ENCODE results near the gene ZDHHC4.

Gene ZDHHC4

DNA sequence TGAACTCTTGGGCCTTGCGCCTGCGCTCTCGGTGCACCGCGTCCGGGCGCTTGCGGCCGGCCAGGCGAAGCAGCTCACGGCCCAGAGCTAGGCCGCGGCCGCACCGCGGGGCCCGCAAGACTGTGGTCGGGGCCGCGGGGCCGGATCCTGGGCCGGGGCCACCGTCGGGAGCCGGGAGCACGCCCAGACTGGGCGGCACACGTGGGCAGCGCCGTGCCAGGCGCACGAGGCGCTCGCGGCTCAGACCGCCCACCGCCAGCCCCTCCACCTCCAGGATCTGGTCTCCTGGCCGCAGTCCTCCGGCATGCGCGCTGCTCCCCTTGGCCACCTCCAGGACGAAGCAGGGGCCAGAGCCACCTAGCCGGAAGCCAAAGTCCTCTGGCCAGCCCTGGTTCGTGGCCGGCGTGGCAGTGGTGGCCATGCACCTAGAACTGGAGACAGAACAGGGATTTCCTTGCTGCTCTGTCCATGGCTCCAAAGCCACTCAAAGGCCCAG lies 26.2 kb upstream of the ZDHHC4 start, which contains the start of gene GRID2IP:
TSS of gene GRID2IP (minus strand) at position 446 of the 496 bp plus-strand sequence. CDS start at position 421, 25 bp downstream.
- no peak within 1 kb of the TSS for H3K27ac ChIP-seq
- TF ChIP-seq, protein P1, sequence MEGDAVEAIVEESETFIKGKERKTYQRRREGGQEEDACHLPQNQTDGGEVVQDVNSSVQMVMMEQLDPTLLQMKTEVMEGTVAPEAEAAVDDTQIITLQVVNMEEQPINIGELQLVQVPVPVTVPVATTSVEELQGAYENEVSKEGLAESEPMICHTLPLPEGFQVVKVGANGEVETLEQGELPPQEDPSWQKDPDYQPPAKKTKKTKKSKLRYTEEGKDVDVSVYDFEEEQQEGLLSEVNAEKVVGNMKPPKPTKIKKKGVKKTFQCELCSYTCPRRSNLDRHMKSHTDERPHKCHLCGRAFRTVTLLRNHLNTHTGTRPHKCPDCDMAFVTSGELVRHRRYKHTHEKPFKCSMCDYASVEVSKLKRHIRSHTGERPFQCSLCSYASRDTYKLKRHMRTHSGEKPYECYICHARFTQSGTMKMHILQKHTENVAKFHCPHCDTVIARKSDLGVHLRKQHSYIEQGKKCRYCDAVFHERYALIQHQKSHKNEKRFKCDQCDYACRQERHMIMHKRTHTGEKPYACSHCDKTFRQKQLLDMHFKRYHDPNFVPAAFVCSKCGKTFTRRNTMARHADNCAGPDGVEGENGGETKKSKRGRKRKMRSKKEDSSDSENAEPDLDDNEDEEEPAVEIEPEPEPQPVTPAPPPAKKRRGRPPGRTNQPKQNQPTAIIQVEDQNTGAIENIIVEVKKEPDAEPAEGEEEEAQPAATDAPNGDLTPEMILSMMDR (IDR thresholded peaks at IDR 0.05) = no peak
- no peak for TF ChIP-seq ZFX (IDR thresholded peaks at IDR 0.05; ENCODE audit: borderline replicate concordance)

DNA sequence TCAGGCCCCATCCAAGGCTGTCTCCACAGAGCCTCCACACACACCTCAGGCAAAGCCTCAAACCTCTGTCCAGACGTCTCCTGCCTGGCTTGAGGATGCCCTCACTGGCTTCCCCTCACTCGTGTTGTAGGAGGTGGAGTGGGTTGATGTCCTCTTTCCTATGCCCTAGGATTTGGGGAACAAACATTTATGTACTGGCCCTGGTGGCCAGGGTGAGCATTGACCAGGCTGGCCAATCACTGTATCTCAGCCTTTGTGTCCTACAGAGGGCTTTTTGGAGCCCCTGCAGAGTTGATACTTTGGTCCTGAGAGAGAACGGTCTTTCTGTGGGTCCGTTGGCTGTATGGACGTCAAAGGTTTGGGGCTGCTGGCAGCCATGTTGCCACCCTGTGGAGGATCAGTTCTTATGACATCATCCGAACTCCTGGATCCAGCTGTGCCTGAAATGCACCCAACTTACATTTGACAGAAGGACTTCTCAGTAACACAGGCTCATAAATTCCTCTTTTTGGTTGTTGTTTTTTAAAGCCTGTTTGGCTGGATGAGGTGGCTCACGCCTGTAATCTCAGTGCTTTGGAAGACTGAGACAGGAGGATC lies 23.7 kb upstream of the ZDHHC4 start:
- TF ChIP-seq ZFX (IDR thresholded peaks at IDR 0.05; ENCODE audit: borderline replicate concordance) = no peak
- TF ChIP-seq, protein P1 (IDR thresholded peaks at IDR 0.05) = peak; percentile 21; the same call in 1 of the 2 replicates
- H3K27ac ChIP-seq = no peak overlapping the region

DNA sequence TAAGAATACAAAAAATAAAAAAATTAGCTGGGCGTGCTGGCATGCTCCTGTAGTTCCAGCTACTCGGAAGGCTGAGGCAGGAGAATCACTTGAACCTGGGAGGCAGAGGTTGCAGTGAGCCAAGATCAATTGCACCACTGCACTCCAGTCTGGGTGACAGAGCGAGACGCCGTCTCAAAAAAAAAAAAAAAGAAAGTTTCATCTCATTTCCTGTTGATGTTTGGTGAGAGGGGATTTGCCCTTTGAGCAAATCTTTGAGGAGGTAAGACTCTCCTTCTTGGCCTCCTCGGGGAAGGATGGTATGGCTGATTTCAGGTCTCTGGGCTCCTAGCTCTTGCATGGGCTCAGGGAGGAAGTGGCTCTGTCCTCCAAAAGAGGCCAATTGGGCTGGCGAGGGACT lies 22.4 kb upstream of the ZDHHC4 start:
- TF ChIP-seq, protein P1 (IDR thresholded peaks at IDR 0.05) = no peak
- TF ChIP-seq ZFX (IDR thresholded peaks at IDR 0.05; ENCODE audit: borderline replicate concordance) = no peak
- H3K27ac ChIP-seq = no peak overlapping the region

DNA sequence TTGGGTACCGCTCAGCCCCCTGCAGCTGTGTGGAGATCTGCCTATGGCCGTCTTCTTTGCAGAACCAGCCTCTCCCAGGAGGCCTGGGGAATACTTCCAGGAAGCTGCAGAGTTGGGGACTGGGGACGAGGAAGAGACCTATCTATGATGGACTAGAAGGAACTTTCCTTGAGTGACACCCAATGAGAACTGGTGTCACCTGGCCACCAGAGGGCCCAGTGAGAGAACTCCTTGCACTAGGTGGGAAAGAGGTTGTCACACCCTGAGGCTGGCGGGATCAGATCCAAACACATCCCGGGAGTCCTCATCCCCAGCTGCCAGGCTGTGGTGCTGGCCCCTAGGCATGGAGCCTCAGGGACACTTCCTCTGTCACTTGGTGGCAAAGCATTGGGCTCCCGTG lies 21.1 kb upstream of the ZDHHC4 start:
- TF ChIP-seq, protein P1 (IDR thresholded peaks at IDR 0.05) = peak; percentile 78
- no peak for TF ChIP-seq ZFX (IDR thresholded peaks at IDR 0.05; ENCODE audit: borderline replicate concordance)
- no peak overlapping the region for H3K27ac ChIP-seq

DNA sequence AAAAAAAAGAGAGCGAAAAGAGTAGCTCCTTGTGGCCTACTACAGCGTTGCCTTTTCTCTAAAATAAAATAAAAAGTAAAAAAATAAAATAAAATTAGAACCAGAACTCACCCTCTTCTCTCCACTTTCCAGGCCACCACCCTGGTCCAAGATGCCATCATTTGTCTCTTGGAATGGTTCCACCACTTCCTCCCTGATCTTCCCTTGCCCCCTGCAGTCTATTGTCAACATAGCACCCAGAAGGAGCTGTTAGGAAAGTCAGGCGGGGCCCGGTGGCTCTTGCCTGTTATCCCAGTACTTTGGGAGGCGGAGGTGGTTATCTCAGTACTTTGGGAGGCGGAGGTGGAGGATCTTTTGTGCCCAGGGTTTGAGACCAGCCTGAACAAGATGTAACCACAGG lies 18.4 kb upstream of the ZDHHC4 start:
- TF ChIP-seq ZFX (IDR thresholded peaks at IDR 0.05; ENCODE audit: borderline replicate concordance) = no peak
- TF ChIP-seq, protein P1 (IDR thresholded peaks at IDR 0.05) = peak; percentile 45
- H3K27ac ChIP-seq = no peak overlapping the region

DNA sequence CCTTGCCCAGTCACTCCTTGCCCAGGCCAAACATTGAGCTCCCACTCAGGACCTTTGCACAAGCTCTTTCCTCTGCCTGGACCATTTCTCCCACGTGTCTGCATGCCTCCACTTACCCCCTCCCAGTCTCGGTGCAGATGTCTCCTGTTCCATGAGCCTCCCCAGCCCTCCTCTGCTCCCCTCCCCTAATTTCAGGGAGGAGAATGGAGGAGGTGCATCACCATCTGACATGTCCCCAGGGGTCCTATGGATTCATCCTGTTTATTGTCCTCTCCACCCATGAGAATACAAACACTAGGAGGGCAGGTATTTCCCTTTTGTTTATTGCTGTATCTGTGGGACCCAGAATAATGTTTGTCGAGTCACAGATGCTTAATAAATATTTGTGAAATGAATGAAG lies 17.4 kb upstream of the ZDHHC4 start:
- no peak overlapping the region for H3K27ac ChIP-seq
- TF ChIP-seq, protein P1 (IDR thresholded peaks at IDR 0.05) = no peak
- no peak for TF ChIP-seq ZFX (IDR thresholded peaks at IDR 0.05; ENCODE audit: borderline replicate concordance)

DNA sequence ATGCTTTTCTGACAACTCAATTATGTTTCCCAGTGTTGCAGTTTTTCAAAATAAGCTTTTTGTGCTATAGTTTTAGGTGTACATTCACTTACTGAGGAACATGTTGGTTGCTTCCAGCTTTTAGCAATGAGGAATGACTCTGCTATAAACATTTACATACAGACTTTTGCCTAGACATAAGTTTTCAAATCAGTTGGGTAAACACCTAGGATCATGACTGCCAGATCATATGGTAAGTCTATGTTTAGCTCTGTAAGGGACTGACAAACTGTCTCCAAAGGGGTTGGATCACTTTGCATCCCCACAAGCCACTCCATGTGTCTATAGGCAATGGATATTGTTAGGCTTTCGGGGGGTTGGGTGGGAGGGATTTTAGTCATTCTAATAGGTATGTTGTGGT lies 15.1 kb upstream of the ZDHHC4 start:
- H3K27ac ChIP-seq = no peak overlapping the region

More for the DNA sequence above, 15.1 kb upstream of the ZDHHC4 start:
- TF ChIP-seq, protein P1 (IDR thresholded peaks at IDR 0.05) = no peak
- TF ChIP-seq ZFX (IDR thresholded peaks at IDR 0.05; ENCODE audit: borderline replicate concordance) = no peak

Data from 22Rv1 (cell line).